ENCODE measurements around the gene PRRT3. TPM values are rescaled to one million over a fixed set of nuclear protein-coding genes. Genes with fewer than 3 reads are reported as not detected.

PRRT3 gene
- total and polyA plus RNA-seq, 10 donors, result 0.65 to 2.4 (median 1.8) TPM

GRCh38 chr3:9935966-9936510 is 16.2 kb downstream of the PRRT3 start:
- no peaks in the 10 kb centered on the region for H3K9me3 ChIP-seq
- WGBS, 5 donors, result 72 to 92% (median 82%) methylated on average over 5 of the region's 5 CpGs
- peaks cover 24 to 51% (median 39%) of the 10 kb centered on the region in 6 donors for H3K4me1 ChIP-seq
- no peak for DNase-seq
- TF ChIP-seq, protein P1, sequence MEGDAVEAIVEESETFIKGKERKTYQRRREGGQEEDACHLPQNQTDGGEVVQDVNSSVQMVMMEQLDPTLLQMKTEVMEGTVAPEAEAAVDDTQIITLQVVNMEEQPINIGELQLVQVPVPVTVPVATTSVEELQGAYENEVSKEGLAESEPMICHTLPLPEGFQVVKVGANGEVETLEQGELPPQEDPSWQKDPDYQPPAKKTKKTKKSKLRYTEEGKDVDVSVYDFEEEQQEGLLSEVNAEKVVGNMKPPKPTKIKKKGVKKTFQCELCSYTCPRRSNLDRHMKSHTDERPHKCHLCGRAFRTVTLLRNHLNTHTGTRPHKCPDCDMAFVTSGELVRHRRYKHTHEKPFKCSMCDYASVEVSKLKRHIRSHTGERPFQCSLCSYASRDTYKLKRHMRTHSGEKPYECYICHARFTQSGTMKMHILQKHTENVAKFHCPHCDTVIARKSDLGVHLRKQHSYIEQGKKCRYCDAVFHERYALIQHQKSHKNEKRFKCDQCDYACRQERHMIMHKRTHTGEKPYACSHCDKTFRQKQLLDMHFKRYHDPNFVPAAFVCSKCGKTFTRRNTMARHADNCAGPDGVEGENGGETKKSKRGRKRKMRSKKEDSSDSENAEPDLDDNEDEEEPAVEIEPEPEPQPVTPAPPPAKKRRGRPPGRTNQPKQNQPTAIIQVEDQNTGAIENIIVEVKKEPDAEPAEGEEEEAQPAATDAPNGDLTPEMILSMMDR (IDR thresholded peaks at IDR 0.05 in 8 of 11, conservative IDR thresholded peaks at IDR 0.05 in 3 of 11), result no peak
- no peak for TF ChIP-seq POLR2A (IDR thresholded peaks at IDR 0.05)
- no peak for TF ChIP-seq POLR2AphosphoS5 (IDR thresholded peaks at IDR 0.05)
- H3K27ac ChIP-seq, result no peak overlapping the region
- H3K27me3 ChIP-seq (replicated peaks in 1 of 7), result no peaks in the 10 kb centered on the region
- no peak overlapping the region for H3K4me3 ChIP-seq
- intact Hi-C loops (cut with DNase I; ENCODE audit: low total_unique reads), result no loop called here
- peaks cover 0 to 43% (median 14%) of the 10 kb centered on the region in 6 donors for H3K36me3 ChIP-seq

GRCh38 chr3:9934993-9935392 is 17.2 kb downstream of the PRRT3 start:
- no peaks in the 10 kb centered on the region for H3K27me3 ChIP-seq (replicated peaks in 1 of 7)
- no peaks in the 10 kb centered on the region for H3K9me3 ChIP-seq
- H3K36me3 ChIP-seq, result peaks cover 0 to 48% (median 10%) of the 10 kb centered on the region in 6 donors
- H3K4me1 ChIP-seq, result peaks cover 24 to 51% (median 39%) of the 10 kb centered on the region in 6 donors
- no peak for TF ChIP-seq POLR2AphosphoS5 (IDR thresholded peaks at IDR 0.05)
- TF ChIP-seq, protein P1 (IDR thresholded peaks at IDR 0.05 in 8 of 11, conservative IDR thresholded peaks at IDR 0.05 in 3 of 11), result no peak
- no peak for TF ChIP-seq POLR2A (IDR thresholded peaks at IDR 0.05)
- no peak for DNase-seq
- intact Hi-C loops (cut with DNase I; ENCODE audit: low total_unique reads), result no loop called here
- WGBS, 5 donors, result 51 to 72% (median 60%) methylated on average over 4 of the region's 4 CpGs
- H3K4me3 ChIP-seq, result peak overlapping the region in 5 of 8 donors; percentile 62 to 94 (median 88)
- H3K27ac ChIP-seq, result peak overlapping the region in 4 of 8 donors; percentile 94 to 97 (median 96)

- Histone ChIP-seq H3K4me1 (peaks cover 24 to 51% (median 39%) of the 10 kb centered on the region in 6 donors), H3K4me3 (peak overlapping the region; percentile 59 to 94 (median 85)), H3K36me3 (peaks cover 0 to 51% (median 10%) of the 10 kb centered on the region in 6 donors), H3K27ac (peak overlapping the region; percentile 91 to 97 (median 94)), H3K9me3 (no peaks in the 10 kb centered on the region), H3K27me3 (replicated peaks in 1 of 7) (no peaks in the 10 kb centered on the region)
- DNase-seq, result peak; percentile 82
- intact Hi-C loops (cut with DNase I; ENCODE audit: low total_unique reads), result no loop called here
- no peak for TF ChIP-seq POLR2A (IDR thresholded peaks at IDR 0.05)
- TF ChIP-seq, protein P1 (IDR thresholded peaks at IDR 0.05 in 8 of 11, conservative IDR thresholded peaks at IDR 0.05 in 3 of 11), result peak in 3 of 11 experiments; percentile 2 to 16 (median 15)
- WGBS, 5 donors, result 10 to 25% (median 21%) methylated on average over 10 to 11 of the region's 11 CpGs
Measured at GRCh38 chr3:9934235-9934621, 18.0 kb downstream of the PRRT3 start.

DNA sequence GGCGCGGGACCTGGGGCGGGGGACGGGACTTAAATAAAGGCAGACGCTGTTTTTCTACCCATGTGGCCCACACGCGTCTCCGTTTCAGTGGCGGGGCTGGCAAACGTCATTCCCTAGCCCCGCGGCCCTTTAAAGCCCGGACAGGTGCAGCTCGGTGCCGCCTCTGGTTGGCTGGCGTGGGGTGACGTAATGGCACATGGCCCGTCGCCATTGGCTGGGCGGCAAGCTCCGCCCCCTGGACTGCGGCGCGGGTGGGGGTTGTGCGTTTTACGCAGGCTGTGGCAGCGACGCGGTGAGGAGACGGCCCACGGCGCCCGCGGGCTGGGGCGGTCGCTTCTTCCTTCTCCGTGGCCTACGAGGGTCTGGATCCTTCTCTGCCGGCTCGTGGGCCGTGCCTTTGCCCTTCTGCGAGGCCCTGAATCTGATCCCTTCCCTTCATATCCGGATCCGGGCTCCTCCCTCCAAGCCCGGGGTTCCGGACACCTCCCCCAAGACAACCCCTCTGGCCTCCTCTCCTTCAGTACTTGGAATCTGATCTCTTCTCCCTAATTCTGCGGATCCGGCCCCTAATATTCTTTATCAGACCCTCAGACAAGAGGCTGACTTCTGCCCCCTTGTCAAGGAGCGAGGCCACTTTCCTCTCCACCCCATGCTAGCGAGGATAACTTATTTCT is 18.5 kb downstream of the PRRT3 start, which contains the start of gene CRELD1:
Gene CRELD1, plus strand, starts transcription at position 274 of the 674 bp plus-strand sequence. CDS start 605 bp downstream, outside the sequence.
- WGBS, 5 donors, result 0 to 1% (median 0%) methylated on average over 25 to 50 of the region's 50 CpGs
- Histone ChIP-seq H3K27ac (peak within 1 kb of the TSS; percentile 91 to 97 (median 94)), H3K4me1 (peaks cover 24 to 51% (median 39%) of the 10 kb centered on the region in 6 donors), H3K27me3 (replicated peaks in 1 of 7) (no peaks in the 10 kb centered on the region), H3K4me3 (peak within 1 kb of the TSS; percentile 59 to 94 (median 85)), H3K36me3 (peaks cover 0 to 53% (median 10%) of the 10 kb centered on the region in 6 donors), H3K9me3 (no peaks in the 10 kb centered on the region)
- peak; percentile 98 for DNase-seq
- TF ChIP-seq, protein P1 (IDR thresholded peaks at IDR 0.05 in 8 of 11, conservative IDR thresholded peaks at IDR 0.05 in 3 of 11), result peak in 1 of 11 experiments; percentile 22
- TF ChIP-seq POLR2AphosphoS5 (IDR thresholded peaks at IDR 0.05), result peak; percentile 96 to 98 (median 97)
- TF ChIP-seq POLR2A (IDR thresholded peaks at IDR 0.05), result peak; percentile 40 to 80 (median 68)
- intact Hi-C loops (cut with DNase I; ENCODE audit: low total_unique reads), result no loop called here
